ENCODE data around the gene CLHC1.
"Not testable (repeated sequence)": the region's sequence is repeated elsewhere in the genome, so short reads cannot be mapped to it uniquely, and the experiment has no call there.

Gene CLHC1

GRCh38 chr2:55152475-55153412 lies 79.3 kb downstream of the CLHC1 start:
- no peak for FAIRE-seq

GRCh38 chr2:55151733-55152433 lies 80.2 kb downstream of the CLHC1 start:
- no peak for FAIRE-seq

GRCh38 chr2:55150834-55151233 lies 81.3 kb downstream of the CLHC1 start:
- FAIRE-seq: no peak

- FAIRE-seq: no peak
Measured at GRCh38 chr2:55148269-55148668, 83.8 kb downstream of the CLHC1 start.

- FAIRE-seq: no peak
Measured at GRCh38 chr2:55147531-55147930, 84.6 kb downstream of the CLHC1 start.

- FAIRE-seq: no peak
Measured at GRCh38 chr2:55147041-55147440, 85.1 kb downstream of the CLHC1 start.

- FAIRE-seq: no peak
Measured at GRCh38 chr2:55146263-55146662, 85.8 kb downstream of the CLHC1 start.

GRCh38 chr2:55144922-55145820 lies 86.9 kb downstream of the CLHC1 start:
- no peak for FAIRE-seq

- not testable (repeated sequence) for FAIRE-seq
Measured at GRCh38 chr2:55143706-55144105, 88.4 kb downstream of the CLHC1 start.

- FAIRE-seq: no peak
Measured at GRCh38 chr2:55142518-55142917, 89.6 kb downstream of the CLHC1 start.

GRCh38 chr2:55141572-55142413 lies 90.3 kb downstream of the CLHC1 start:
- no peak for FAIRE-seq

- FAIRE-seq: no peak
Measured at GRCh38 chr2:55140316-55141219, 91.5 kb downstream of the CLHC1 start.

- FAIRE-seq: no peak
Measured at GRCh38 chr2:55139305-55139704, 92.8 kb downstream of the CLHC1 start.

- no peak for FAIRE-seq
Measured at GRCh38 chr2:55138882-55139229, 93.2 kb downstream of the CLHC1 start.

- FAIRE-seq: no peak
Measured at GRCh38 chr2:55138014-55138881, 93.8 kb downstream of the CLHC1 start.

- no peak for FAIRE-seq
Measured at GRCh38 chr2:55137024-55137958, 94.8 kb downstream of the CLHC1 start.

GRCh38 chr2:55136138-55136541 lies 96.0 kb downstream of the CLHC1 start:
- no peak for FAIRE-seq

- FAIRE-seq: no peak
Measured at GRCh38 chr2:55135491-55135890, 96.6 kb downstream of the CLHC1 start.

- FAIRE-seq: no peak
Measured at GRCh38 chr2:55134316-55134706, 97.8 kb downstream of the CLHC1 start.
